ENCODE data around the gene RNASEH2A. TPM values are rescaled to one million over a fixed set of nuclear protein-coding genes. Genes with fewer than 3 reads are reported as not detected.

The RNASEH2A gene
- total and polyA plus RNA-seq, 2 of the 13 experiments (the other 11 are each of a cell fraction or from before 2014, with no cell fraction given), result 25.1 to 35.8 TPM

- peak; percentile 72 to 92 for TF ChIP-seq HMGXB4 (CRISPR knock-in tag; IDR thresholded peaks at IDR 0.05; ENCODE audit: borderline replicate concordance in 1 of 2, low read depth in 1 of 2)
- TF ChIP-seq ZNF530 (CRISPR knock-in tag; IDR thresholded peaks at IDR 0.05; ENCODE audit: low read depth), result no peak
- TF ChIP-seq ZBTB40 (IDR thresholded peaks at IDR 0.05), result no peak
- TF ChIP-seq ZBTB40 (CRISPR knock-in tag; IDR thresholded peaks at IDR 0.05), result no peak
- no peak for TF ChIP-seq CAMTA2 (CRISPR knock-in tag; IDR thresholded peaks at IDR 0.05; ENCODE audit: borderline replicate concordance)
- TF ChIP-seq AHR (CRISPR knock-in tag; IDR thresholded peaks at IDR 0.05), result no peak
- TF ChIP-seq STAG1 (CRISPR knock-in tag; IDR thresholded peaks at IDR 0.05), result peak; percentile 82
- TF ChIP-seq, protein P1, sequence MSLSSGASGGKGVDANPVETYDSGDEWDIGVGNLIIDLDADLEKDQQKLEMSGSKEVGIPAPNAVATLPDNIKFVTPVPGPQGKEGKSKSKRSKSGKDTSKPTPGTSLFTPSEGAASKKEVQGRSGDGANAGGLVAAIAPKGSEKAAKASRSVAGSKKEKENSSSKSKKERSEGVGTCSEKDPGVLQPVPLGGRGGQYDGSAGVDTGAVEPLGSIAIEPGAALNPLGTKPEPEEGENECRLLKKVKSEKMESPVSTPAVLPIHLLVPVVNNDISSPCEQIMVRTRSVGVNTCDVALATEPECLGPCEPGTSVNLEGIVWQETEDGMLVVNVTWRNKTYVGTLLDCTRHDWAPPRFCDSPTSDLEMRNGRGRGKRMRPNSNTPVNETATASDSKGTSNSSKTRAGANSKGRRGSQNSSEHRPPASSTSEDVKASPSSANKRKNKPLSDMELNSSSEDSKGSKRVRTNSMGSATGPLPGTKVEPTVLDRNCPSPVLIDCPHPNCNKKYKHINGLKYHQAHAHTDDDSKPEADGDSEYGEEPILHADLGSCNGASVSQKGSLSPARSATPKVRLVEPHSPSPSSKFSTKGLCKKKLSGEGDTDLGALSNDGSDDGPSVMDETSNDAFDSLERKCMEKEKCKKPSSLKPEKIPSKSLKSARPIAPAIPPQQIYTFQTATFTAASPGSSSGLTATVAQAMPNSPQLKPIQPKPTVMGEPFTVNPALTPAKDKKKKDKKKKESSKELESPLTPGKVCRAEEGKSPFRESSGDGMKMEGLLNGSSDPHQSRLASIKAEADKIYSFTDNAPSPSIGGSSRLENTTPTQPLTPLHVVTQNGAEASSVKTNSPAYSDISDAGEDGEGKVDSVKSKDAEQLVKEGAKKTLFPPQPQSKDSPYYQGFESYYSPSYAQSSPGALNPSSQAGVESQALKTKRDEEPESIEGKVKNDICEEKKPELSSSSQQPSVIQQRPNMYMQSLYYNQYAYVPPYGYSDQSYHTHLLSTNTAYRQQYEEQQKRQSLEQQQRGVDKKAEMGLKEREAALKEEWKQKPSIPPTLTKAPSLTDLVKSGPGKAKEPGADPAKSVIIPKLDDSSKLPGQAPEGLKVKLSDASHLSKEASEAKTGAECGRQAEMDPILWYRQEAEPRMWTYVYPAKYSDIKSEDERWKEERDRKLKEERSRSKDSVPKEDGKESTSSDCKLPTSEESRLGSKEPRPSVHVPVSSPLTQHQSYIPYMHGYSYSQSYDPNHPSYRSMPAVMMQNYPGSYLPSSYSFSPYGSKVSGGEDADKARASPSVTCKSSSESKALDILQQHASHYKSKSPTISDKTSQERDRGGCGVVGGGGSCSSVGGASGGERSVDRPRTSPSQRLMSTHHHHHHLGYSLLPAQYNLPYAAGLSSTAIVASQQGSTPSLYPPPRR (CRISPR knock-in tag; IDR thresholded peaks at IDR 0.05; ENCODE audit: borderline replicate concordance), result no peak
- TF ChIP-seq SRY (CRISPR knock-in tag; IDR thresholded peaks at IDR 0.05), result no peak
- TF ChIP-seq ZBTB38 (CRISPR knock-in tag; IDR thresholded peaks at IDR 0.05), result no peak
- TF ChIP-seq U2AF1 (optimal IDR thresholded peaks at IDR 0.05; ENCODE audit: low read depth, low read length), result no peak
- TF ChIP-seq ZKSCAN8 (CRISPR knock-in tag; IDR thresholded peaks at IDR 0.05; ENCODE audit: borderline replicate concordance), result peak; percentile 99
- no peak for TF ChIP-seq FOXJ3 (CRISPR knock-in tag; IDR thresholded peaks at IDR 0.05; ENCODE audit: borderline replicate concordance)
These were observed 29.0 kb upstream of the RNASEH2A start (continued) for GRCh38 chr19:12777217-12778016.
